T-helper 1 cell (primary cell): Measurements from ENCODE around the gene COG1.

ENCODE experiments used
- DNase-seq, 5 donors: peaks; one replicate each; pipeline ENCODE4 v3.0.0-alpha.2; 2012 to 2020

COG1 gene

GRCh38 chr17:73231841-73232586 lies 39.2 kb downstream of the COG1 start:
- DNase-seq: peak; percentile 92 to 95 (median 94)

GRCh38 chr17:73232587-73233373 lies 39.9 kb downstream of the COG1 start:
- peak in 2 of 5 donors; percentile 17 to 36 for DNase-seq

GRCh38 chr17:73234736-73235135 lies 41.9 kb downstream of the COG1 start:
- no peak for DNase-seq

GRCh38 chr17:73237714-73238113 lies 44.9 kb downstream of the COG1 start:
- DNase-seq: no peak

- DNase-seq: no peak
These were observed 47.7 kb downstream of the COG1 start for GRCh38 chr17:73240561-73240960.

GRCh38 chr17:73247726-73248125 lies 54.9 kb downstream of the COG1 start:
- DNase-seq: no peak

- no peak for DNase-seq
These were observed 55.7 kb downstream of the COG1 start for GRCh38 chr17:73248532-73248931.

GRCh38 chr17:73249700-73250099 lies 56.8 kb downstream of the COG1 start:
- DNase-seq: no peak

- no peak for DNase-seq
These were observed 58.2 kb downstream of the COG1 start for GRCh38 chr17:73250851-73251640.

GRCh38 chr17:73251871-73252270 lies 59.0 kb downstream of the COG1 start:
- DNase-seq: no peak

GRCh38 chr17:73255671-73256181 lies 62.9 kb downstream of the COG1 start:
- DNase-seq: peak in 4 of 5 donors; percentile 26 to 45 (median 33)

- no peak for DNase-seq
These were observed 63.4 kb downstream of the COG1 start for GRCh38 chr17:73256220-73256619.

GRCh38 chr17:73257516-73257915 lies 64.7 kb downstream of the COG1 start:
- DNase-seq: no peak
